ENCODE data around the gene NRP2. TPM values are rescaled to one million over a fixed set of nuclear protein-coding genes. Genes with fewer than 3 reads are reported as not detected.

Gene NRP2
- total RNA-seq, 3 donors from 2014 or later = 18.4 to 32.0 (median 23.9) TPM

- peak overlapping the region in 1 of 3 donors; percentile 3 for H3K4me3 ChIP-seq
- H3K4me1 ChIP-seq = peaks cover 0 to 13% of the 10 kb centered on the region in 2 donors
- peak in 1 of 2 donors; percentile 38 for DNase-seq (ENCODE audit: low spot score in 2 of 2)
- H3K9me3 ChIP-seq = no peaks in the 10 kb centered on the region
- peak overlapping the region; percentile 8 to 25 for H3K27ac ChIP-seq
- intact Hi-C loops (cut with DNase I; ENCODE audit: low total_unique reads) = no loop called here
- TF ChIP-seq POLR2A (IDR thresholded peaks at IDR 0.05) = no peak
- no peak for TF ChIP-seq POLR2AphosphoS5 (IDR thresholded peaks at IDR 0.05)
- no peak for TF ChIP-seq CTCF (IDR thresholded peaks at IDR 0.05)
- H3K36me3 ChIP-seq = no peaks in the 10 kb centered on the region
- no peaks in the 10 kb centered on the region for H3K27me3 ChIP-seq
Observed at GRCh38 chr2:205734436-205735037, 52.2 kb downstream of the NRP2 start.

GRCh38 chr2:205738117-205738968 is 56.0 kb downstream of the NRP2 start:
- Histone ChIP-seq H3K4me3 (no peak overlapping the region), H3K27me3 (no peaks in the 10 kb centered on the region), H3K27ac (no peak overlapping the region), H3K4me1 (peaks cover 0 to 13% of the 10 kb centered on the region in 2 donors), H3K9me3 (no peaks in the 10 kb centered on the region), H3K36me3 (no peaks in the 10 kb centered on the region)
- intact Hi-C loops (cut with DNase I; ENCODE audit: low total_unique reads) = no loop called here
- TF ChIP-seq POLR2AphosphoS5 (IDR thresholded peaks at IDR 0.05) (no peak), POLR2A (IDR thresholded peaks at IDR 0.05) (no peak), CTCF (IDR thresholded peaks at IDR 0.05) (no peak)
- DNase-seq (ENCODE audit: low spot score in 2 of 2) = no peak

GRCh38 chr2:205739620-205740019 is 57.3 kb downstream of the NRP2 start:
- H3K9me3 ChIP-seq = no peaks in the 10 kb centered on the region
- no peak for DNase-seq (ENCODE audit: low spot score in 2 of 2)
- H3K36me3 ChIP-seq = no peaks in the 10 kb centered on the region
- H3K27ac ChIP-seq = no peak overlapping the region
- no peak overlapping the region for H3K4me3 ChIP-seq
- peaks cover 0 to 3% of the 10 kb centered on the region in 2 donors for H3K4me1 ChIP-seq
- TF ChIP-seq POLR2A (IDR thresholded peaks at IDR 0.05) (no peak), CTCF (IDR thresholded peaks at IDR 0.05) (no peak), POLR2AphosphoS5 (IDR thresholded peaks at IDR 0.05) (no peak)
- no peaks in the 10 kb centered on the region for H3K27me3 ChIP-seq
- intact Hi-C loops (cut with DNase I; ENCODE audit: low total_unique reads) = no loop called here

GRCh38 chr2:205740381-205740780 is 58.1 kb downstream of the NRP2 start:
- Histone ChIP-seq H3K27ac (no peak overlapping the region), H3K4me1 (no peaks in the 10 kb centered on the region), H3K36me3 (no peaks in the 10 kb centered on the region), H3K27me3 (no peaks in the 10 kb centered on the region), H3K4me3 (no peak overlapping the region), H3K9me3 (no peaks in the 10 kb centered on the region)
- TF ChIP-seq CTCF (IDR thresholded peaks at IDR 0.05) (no peak), POLR2AphosphoS5 (IDR thresholded peaks at IDR 0.05) (no peak), POLR2A (IDR thresholded peaks at IDR 0.05) (no peak)
- no peak for DNase-seq (ENCODE audit: low spot score in 2 of 2)
- intact Hi-C loops (cut with DNase I; ENCODE audit: low total_unique reads) = no loop called here
